ENCODE results near the gene TBC1D20. TPM values are rescaled to one million over a fixed set of nuclear protein-coding genes. Genes with fewer than 3 reads are reported as not detected.

Gene TBC1D20
- total and polyA plus RNA-seq, 2 donors (not counting 1 experiment from before 2014, with no cell fraction given), result 33.9 to 38.3 TPM

DNA sequence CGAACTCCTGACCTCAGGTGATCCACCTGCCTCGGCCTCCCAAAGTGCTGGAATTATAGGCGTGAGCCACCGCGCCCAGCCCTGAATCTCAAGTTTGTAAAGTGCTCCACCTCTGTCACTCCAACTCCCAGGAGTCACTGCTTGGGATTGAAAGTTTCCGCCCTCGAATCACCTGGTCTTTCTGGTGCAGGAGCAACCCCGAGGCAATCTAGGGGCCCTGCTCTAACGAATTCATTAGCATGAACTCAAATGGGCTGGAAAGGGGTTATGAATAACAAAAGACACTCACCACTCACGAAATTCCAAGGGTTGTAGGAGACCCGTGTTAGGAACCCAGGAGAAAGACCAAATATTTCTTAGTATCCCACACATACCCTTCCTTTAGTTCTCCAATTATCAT lies 28.1 kb downstream of the TBC1D20 start:
- H3K36me3 ChIP-seq (ENCODE audit: control insufficient read depth, insufficient read depth, low read length), result peaks cover 19% of the 10 kb centered on the region
- no peaks in the 10 kb centered on the region for H3K79me2 ChIP-seq (ENCODE audit: control insufficient read depth, insufficient read depth, low read length)
- H3K27me3 ChIP-seq (ENCODE audit: control insufficient read depth, insufficient read depth, low read length), result no peaks in the 10 kb centered on the region
- H2AFZ ChIP-seq (ENCODE audit: low read length), result no peak overlapping the region
- H3K4me1 ChIP-seq (ENCODE audit: control insufficient read depth, extremely low read depth, insufficient read depth, low read length), result no peaks in the 10 kb centered on the region
- H3K27ac ChIP-seq (ENCODE audit: insufficient read depth, low read length), result no peak overlapping the region
- no peak overlapping the region for H3K4me3 ChIP-seq (replicated peaks in 1 of 4; ENCODE audit: control extremely low read depth in 1 of 4, insufficient read depth in 1 of 4, low read depth in 3 of 4, low read length in 4 of 4)
- DNase-seq (ENCODE audit: low read depth in 2 of 2), result no peak
- H4K20me1 ChIP-seq (ENCODE audit: control insufficient read depth, extremely low read depth, insufficient read depth, low read length), result no peaks in the 10 kb centered on the region
- no peak for TF ChIP-seq EZH2 (IDR thresholded peaks at IDR 0.05; ENCODE audit: low read length, missing control alignments)
- TF ChIP-seq, protein P1, sequence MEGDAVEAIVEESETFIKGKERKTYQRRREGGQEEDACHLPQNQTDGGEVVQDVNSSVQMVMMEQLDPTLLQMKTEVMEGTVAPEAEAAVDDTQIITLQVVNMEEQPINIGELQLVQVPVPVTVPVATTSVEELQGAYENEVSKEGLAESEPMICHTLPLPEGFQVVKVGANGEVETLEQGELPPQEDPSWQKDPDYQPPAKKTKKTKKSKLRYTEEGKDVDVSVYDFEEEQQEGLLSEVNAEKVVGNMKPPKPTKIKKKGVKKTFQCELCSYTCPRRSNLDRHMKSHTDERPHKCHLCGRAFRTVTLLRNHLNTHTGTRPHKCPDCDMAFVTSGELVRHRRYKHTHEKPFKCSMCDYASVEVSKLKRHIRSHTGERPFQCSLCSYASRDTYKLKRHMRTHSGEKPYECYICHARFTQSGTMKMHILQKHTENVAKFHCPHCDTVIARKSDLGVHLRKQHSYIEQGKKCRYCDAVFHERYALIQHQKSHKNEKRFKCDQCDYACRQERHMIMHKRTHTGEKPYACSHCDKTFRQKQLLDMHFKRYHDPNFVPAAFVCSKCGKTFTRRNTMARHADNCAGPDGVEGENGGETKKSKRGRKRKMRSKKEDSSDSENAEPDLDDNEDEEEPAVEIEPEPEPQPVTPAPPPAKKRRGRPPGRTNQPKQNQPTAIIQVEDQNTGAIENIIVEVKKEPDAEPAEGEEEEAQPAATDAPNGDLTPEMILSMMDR (conservative IDR thresholded peaks at IDR 0.05 in 1 of 2, IDR thresholded peaks at IDR 0.05 in 1 of 2; ENCODE audit: low read depth in 1 of 2, low read length in 2 of 2), result no peak
- no peak overlapping the region for H3K4me2 ChIP-seq (ENCODE audit: extremely low read depth, insufficient read depth, low read length)
- no peak overlapping the region for H3K9ac ChIP-seq (ENCODE audit: insufficient read depth, low read length)
- H3K9me3 ChIP-seq (ENCODE audit: control insufficient read depth, insufficient read depth, low read depth, low read length), result no peaks in the 10 kb centered on the region

DNA sequence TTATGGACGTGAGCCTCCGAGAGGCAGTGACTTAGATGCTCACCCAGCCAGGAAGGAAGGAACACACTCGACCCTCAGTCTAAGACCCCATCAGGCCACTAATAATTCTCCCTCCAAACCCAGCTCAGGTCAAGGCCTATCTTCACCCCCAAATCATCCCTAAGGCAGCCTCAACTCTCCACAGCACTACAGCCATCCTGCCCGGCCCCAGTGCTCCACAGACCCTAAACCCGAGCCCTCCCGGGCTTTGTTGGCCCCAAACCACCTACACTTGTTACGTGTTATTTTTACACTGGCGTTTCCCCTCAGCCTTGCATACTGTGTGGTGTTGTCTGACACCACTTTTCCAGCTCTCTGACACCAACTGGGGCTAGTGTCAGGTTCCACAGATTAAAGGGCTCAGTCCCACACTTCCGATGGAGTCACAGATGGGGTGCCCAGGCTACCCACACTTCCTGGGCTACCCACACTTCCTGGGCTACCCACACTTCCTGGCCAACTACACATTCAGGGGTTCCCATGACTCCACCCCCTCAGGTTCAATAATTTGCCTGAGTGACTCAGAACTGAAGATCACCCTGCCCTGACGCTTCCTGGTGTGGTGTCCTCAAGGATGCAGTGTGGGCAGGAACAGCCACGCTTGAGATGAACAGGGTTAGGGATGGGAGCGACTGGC lies 28.9 kb downstream of the TBC1D20 start:
- Histone ChIP-seq H3K27ac (ENCODE audit: insufficient read depth, low read length) (no peak overlapping the region), H4K20me1 (ENCODE audit: control insufficient read depth, extremely low read depth, insufficient read depth, low read length) (no peaks in the 10 kb centered on the region), H3K4me3 (replicated peaks in 1 of 4; ENCODE audit: control extremely low read depth in 1 of 4, insufficient read depth in 1 of 4, low read depth in 3 of 4, low read length in 4 of 4) (no peak overlapping the region), H3K79me2 (ENCODE audit: control insufficient read depth, insufficient read depth, low read length) (no peaks in the 10 kb centered on the region), H3K36me3 (ENCODE audit: control insufficient read depth, insufficient read depth, low read length) (peaks cover 14% of the 10 kb centered on the region), H3K9me3 (ENCODE audit: control insufficient read depth, insufficient read depth, low read depth, low read length) (no peaks in the 10 kb centered on the region), H3K9ac (ENCODE audit: insufficient read depth, low read length) (no peak overlapping the region), H3K27me3 (ENCODE audit: control insufficient read depth, insufficient read depth, low read length) (no peaks in the 10 kb centered on the region), H2AFZ (ENCODE audit: low read length) (no peak overlapping the region), H3K4me1 (ENCODE audit: control insufficient read depth, extremely low read depth, insufficient read depth, low read length) (no peaks in the 10 kb centered on the region), H3K4me2 (ENCODE audit: extremely low read depth, insufficient read depth, low read length) (no peak overlapping the region)
- no peak for DNase-seq (ENCODE audit: low read depth in 2 of 2)
- TF ChIP-seq EZH2 (IDR thresholded peaks at IDR 0.05; ENCODE audit: low read length, missing control alignments), result no peak
- TF ChIP-seq, protein P1 (conservative IDR thresholded peaks at IDR 0.05 in 1 of 2, IDR thresholded peaks at IDR 0.05 in 1 of 2; ENCODE audit: low read depth in 1 of 2, low read length in 2 of 2), result no peak

DNA sequence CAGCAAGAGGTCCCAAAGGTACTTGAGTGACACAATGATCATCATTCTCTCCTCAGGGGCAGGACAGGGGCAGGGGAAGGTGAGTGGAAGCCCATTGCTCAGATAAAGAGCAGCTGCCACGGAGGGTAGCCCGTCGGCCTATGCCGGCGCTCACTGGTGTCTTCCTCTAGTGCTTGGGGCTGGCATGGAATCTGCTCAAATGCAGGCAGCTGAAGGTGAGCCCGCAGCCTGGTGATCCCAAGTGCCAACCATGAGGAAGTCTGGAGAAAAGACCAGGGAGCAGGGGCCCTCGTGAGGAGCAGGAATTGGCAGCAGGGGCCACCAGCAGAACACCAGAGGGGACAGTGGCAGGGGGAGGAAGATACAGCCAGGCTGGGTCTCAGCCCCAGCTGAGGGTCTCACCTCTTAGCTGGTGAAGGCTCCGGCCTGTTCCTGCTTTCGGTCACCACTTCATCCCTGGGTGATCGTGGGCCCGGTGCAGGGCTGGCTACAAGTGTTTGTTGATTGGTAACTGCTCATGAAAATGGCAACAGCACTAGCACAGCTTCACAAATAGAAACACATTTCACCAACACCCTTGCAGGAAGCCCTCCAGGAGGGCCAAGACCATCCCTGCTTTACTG lies 29.5 kb downstream of the TBC1D20 start:
- H3K36me3 ChIP-seq (ENCODE audit: control insufficient read depth, insufficient read depth, low read length), result peaks cover 13% of the 10 kb centered on the region
- H3K9ac ChIP-seq (ENCODE audit: insufficient read depth, low read length), result no peak overlapping the region
- H3K4me2 ChIP-seq (ENCODE audit: extremely low read depth, insufficient read depth, low read length), result no peak overlapping the region
- no peaks in the 10 kb centered on the region for H3K4me1 ChIP-seq (ENCODE audit: control insufficient read depth, extremely low read depth, insufficient read depth, low read length)
- H3K27me3 ChIP-seq (ENCODE audit: control insufficient read depth, insufficient read depth, low read length), result no peaks in the 10 kb centered on the region
- no peak overlapping the region for H2AFZ ChIP-seq (ENCODE audit: low read length)
- H3K9me3 ChIP-seq (ENCODE audit: control insufficient read depth, insufficient read depth, low read depth, low read length), result no peaks in the 10 kb centered on the region
- no peaks in the 10 kb centered on the region for H3K79me2 ChIP-seq (ENCODE audit: control insufficient read depth, insufficient read depth, low read length)
- no peak overlapping the region for H3K4me3 ChIP-seq (replicated peaks in 1 of 4; ENCODE audit: control extremely low read depth in 1 of 4, insufficient read depth in 1 of 4, low read depth in 3 of 4, low read length in 4 of 4)
- TF ChIP-seq, protein P1 (conservative IDR thresholded peaks at IDR 0.05 in 1 of 2, IDR thresholded peaks at IDR 0.05 in 1 of 2; ENCODE audit: low read depth in 1 of 2, low read length in 2 of 2), result no peak
- TF ChIP-seq EZH2 (IDR thresholded peaks at IDR 0.05; ENCODE audit: low read length, missing control alignments), result no peak
- H3K27ac ChIP-seq (ENCODE audit: insufficient read depth, low read length), result no peak overlapping the region
- no peak for DNase-seq (ENCODE audit: low read depth in 2 of 2)
- H4K20me1 ChIP-seq (ENCODE audit: control insufficient read depth, extremely low read depth, insufficient read depth, low read length), result no peaks in the 10 kb centered on the region
